Left colon (tissue), 2 donors: ENCODE results near the gene SMARCC1. TPM values are rescaled to one million over a fixed set of nuclear protein-coding genes. Genes with fewer than 3 reads are reported as not detected.
"Not testable (repeated sequence)": the region's sequence is repeated elsewhere in the genome, so short reads cannot be mapped to it uniquely, and the experiment has no call there.

Experiments used
- ATAC-seq: fragments of 200-7000 bp; cut with Tn5 transposase; one replicate; pipeline ENCODE4 v1.9.1; 2020; ENCODE audit warnings: mild to moderate bottlenecking, moderate library complexity
- DNase-seq, 2 donors: peaks; one replicate each; pipeline ENCODE4 v3.0.0-alpha.2; 2020
- intact Hi-C, 2 donors: fragments of 100-400 bp; cut with DNase I in 1 of 2; cut with micrococcal nuclease in 1 of 2; formaldehyde crosslinking; loops; one replicate each; pipeline versions ENCODE4 v1.11.2 to v1.14.0; 2022; cut with DNase I, micrococcal nuclease
- long read RNA-seq: library from polyadenylated mRNA; unstranded; transcript quantifications from one replicate; pipeline ENCODE4 v2.0.0, GENCODE V29; 2021
- total RNA-seq, 2 donors: library from RNA; stranded (reverse); fragmentation: NEBNext Ultra II Directional; extraction: Animal tissue kit (Norgen Biotek cat#: 25700); gene quantifications; one replicate each; pipeline ENCODE4 v1.2.1, GENCODE V29; 2021
- donor health status: DM: no; HTN: no; CAD: no.
- donor health status: DM: yes; HTN: yes; CAD: no.

SMARCC1 gene
- 10 to 100 TPM; 55.6 to 66.4 TPM for total RNA-seq
- long read RNA-seq, full-length matches to known transcripts, result 4 of 86 reads
- long read RNA-seq, partial matches to known transcripts, result 58 of 86 reads
- long read RNA-seq, other reads (novel, unspliced or antisense), result 24 of 86 reads

GRCh38 chr3:47781685-47782445, at the start of gene SMARCC1:
Gene SMARCC1, minus strand, starts transcription at chr3:47781893. Its CDS starts 96 bp downstream, at chr3:47781797.
- DNase-seq (peak; percentile 97 to 99), ATAC-seq (peak; percentile 94)

GRCh38 chr3:47829482-47829881, 47.8 kb upstream of the SMARCC1 start:
- not testable (repeated sequence) for DNase-seq, ATAC-seq
- intact Hi-C loops, result loop anchor here in 1 of 2 donors (10.0 kb wide), 1 partner anchor 325 kb away; no protein-coding TSS in a partner anchor

More at GRCh38 chr3:47781685-47782445, at the start of gene SMARCC1:
- intact Hi-C loops, result loop anchor here in 1 of 2 donors (10.0 kb wide), 1 partner anchor 357 kb away; no protein-coding TSS in a partner anchor

GRCh38 chr3:47825590-47825989, 43.9 kb upstream of the SMARCC1 start:
- intact Hi-C loops, result loop anchor here in 1 of 2 donors (10.0 kb wide), 1 partner anchor 329 kb away; no protein-coding TSS in a partner anchor
- DNase-seq, result no peak
- no peak for ATAC-seq

GRCh38 chr3:47824541-47825473, 43.1 kb upstream of the SMARCC1 start:
- intact Hi-C loops, result loop anchor here in 1 of 2 donors (10.0 kb wide), 1 partner anchor 330 kb away; no protein-coding TSS in a partner anchor
- DNase-seq (peak; percentile 60 to 81), ATAC-seq (peak; percentile 99)

GRCh38 chr3:47817609-47818008, 35.9 kb upstream of the SMARCC1 start:
- DNase-seq (no peak), ATAC-seq (no peak)
- intact Hi-C loops, result no loop called here

- intact Hi-C loops, result no loop called here
- no peak for ATAC-seq
- no peak for DNase-seq
Measured at GRCh38 chr3:47813551-47814177, 32.0 kb upstream of the SMARCC1 start.

GRCh38 chr3:47804577-47804976, 22.9 kb upstream of the SMARCC1 start:
- DNase-seq (no peak), ATAC-seq (no peak)
- intact Hi-C loops, result no loop called here

GRCh38 chr3:47803480-47804025, 21.9 kb upstream of the SMARCC1 start:
- ATAC-seq, result no peak
- intact Hi-C loops, result no loop called here
- DNase-seq, result no peak

- peak; percentile 90 for ATAC-seq
- intact Hi-C loops, result no loop called here
Measured at GRCh38 chr3:47802734-47803479, 21.2 kb upstream of the SMARCC1 start, which contains the start of gene DHX30. Gene DHX30, plus strand, starts transcription at chr3:47803138. Its CDS starts 7,546 bp downstream, at chr3:47810684.

GRCh38 chr3:47799733-47800132, 18.0 kb upstream of the SMARCC1 start:
- intact Hi-C loops, result loop anchor here in 1 of 2 donors (10.0 kb wide), 1 partner anchor 275 kb away; no protein-coding TSS in a partner anchor
- DNase-seq (no peak), ATAC-seq (no peak)

More at GRCh38 chr3:47802734-47803479, 21.2 kb upstream of the SMARCC1 start, which contains the start of gene DHX30:
- DNase-seq, result peak; percentile 87 to 92

GRCh38 chr3:47794544-47794943, 12.9 kb upstream of the SMARCC1 start:
- DNase-seq, result no peak
- ATAC-seq, result no peak
- intact Hi-C loops, result loop anchor here in 1 of 2 donors (10.0 kb wide), 1 partner anchor 270 kb away; no protein-coding TSS in a partner anchor

- DNase-seq, result no peak
- no peak for ATAC-seq
- intact Hi-C loops, result loop anchor here in 1 of 2 donors (10.0 kb wide), 1 partner anchor 268 kb away; no protein-coding TSS in a partner anchor
Measured at GRCh38 chr3:47792699-47793098, 11.0 kb upstream of the SMARCC1 start.

- ATAC-seq, result no peak
- intact Hi-C loops, result loop anchor here in 1 of 2 donors (10.0 kb wide), 1 partner anchor 267 kb away; no protein-coding TSS in a partner anchor
- DNase-seq, result no peak
Measured at GRCh38 chr3:47791193-47791855, 9.6 kb upstream of the SMARCC1 start.

GRCh38 chr3:47783673-47784072, 2.0 kb upstream of the SMARCC1 start:
- intact Hi-C loops, result loop anchor here in 1 of 2 donors (10.0 kb wide), 1 partner anchor 359 kb away; no protein-coding TSS in a partner anchor
- DNase-seq (no peak), ATAC-seq (no peak)

- intact Hi-C loops, result loop anchor here in 1 of 2 donors (10.0 kb wide), 1 partner anchor 358 kb away; no protein-coding TSS in a partner anchor
- DNase-seq (peak in 1 of 2 donors; percentile 16), ATAC-seq (peak; percentile 14)
Measured at GRCh38 chr3:47782446-47783308, 984 bp upstream of the SMARCC1 start.
